Coronary artery (tissue), 2 donors: ENCODE measurements around the gene BSG.

ENCODE experiments used
- DNase-seq: peaks from one replicate; pipeline ENCODE4 v3.0.0-alpha.2; 2017; ENCODE audit warnings: low spot score
- H3K27ac ChIP-seq, 2 donors: fragments of 200-600 bp; sonication (generic); one replicate each; pipeline ENCODE4 v1.5.1; 2016 to 2019
- H3K4me3 ChIP-seq: fragments of 200-600 bp; sonication (generic); 2 replicates; pipeline ENCODE4 v1.5.1; 2016; ENCODE audit warnings: mild to moderate bottlenecking, moderate library complexity
- TF ChIP-seq, protein P1 (sequence below): fragments of 200-600 bp; sonication (generic); IDR thresholded peaks from one replicate; pipeline ENCODE4 v1.5.1; 2019; ENCODE audit warnings: antibody characterized with exemption

BSG gene

DNA sequence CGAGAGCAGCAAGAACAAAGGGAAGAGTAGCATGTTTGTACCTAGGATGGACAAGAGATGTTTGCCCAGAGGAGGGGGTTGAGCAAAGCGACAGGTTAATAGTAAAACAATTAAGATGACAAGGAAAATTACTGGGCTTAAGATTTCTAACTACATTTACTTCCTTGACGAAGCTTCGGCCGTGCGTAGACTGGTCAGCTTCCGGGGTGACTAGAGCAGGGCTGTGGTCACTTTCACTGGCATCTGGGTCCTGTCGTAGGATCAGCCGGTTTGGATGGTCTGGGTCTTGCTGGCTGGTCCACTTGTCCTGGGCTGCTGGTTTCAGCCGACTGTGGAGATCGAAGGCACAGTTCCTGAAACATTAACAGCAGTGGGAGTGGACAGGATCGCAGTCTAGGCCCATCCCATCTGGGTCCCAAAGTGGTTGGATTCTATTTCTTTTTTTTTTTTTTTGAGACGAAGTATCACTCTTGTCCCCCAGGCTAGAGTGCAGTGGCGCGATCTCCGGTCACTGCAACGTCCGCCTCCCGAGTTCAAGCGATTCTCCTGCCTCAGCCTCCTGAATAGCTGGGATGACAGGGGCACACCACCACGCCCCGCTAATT, 5.0 kb upstream of the BSG start:
- TF ChIP-seq, protein P1, sequence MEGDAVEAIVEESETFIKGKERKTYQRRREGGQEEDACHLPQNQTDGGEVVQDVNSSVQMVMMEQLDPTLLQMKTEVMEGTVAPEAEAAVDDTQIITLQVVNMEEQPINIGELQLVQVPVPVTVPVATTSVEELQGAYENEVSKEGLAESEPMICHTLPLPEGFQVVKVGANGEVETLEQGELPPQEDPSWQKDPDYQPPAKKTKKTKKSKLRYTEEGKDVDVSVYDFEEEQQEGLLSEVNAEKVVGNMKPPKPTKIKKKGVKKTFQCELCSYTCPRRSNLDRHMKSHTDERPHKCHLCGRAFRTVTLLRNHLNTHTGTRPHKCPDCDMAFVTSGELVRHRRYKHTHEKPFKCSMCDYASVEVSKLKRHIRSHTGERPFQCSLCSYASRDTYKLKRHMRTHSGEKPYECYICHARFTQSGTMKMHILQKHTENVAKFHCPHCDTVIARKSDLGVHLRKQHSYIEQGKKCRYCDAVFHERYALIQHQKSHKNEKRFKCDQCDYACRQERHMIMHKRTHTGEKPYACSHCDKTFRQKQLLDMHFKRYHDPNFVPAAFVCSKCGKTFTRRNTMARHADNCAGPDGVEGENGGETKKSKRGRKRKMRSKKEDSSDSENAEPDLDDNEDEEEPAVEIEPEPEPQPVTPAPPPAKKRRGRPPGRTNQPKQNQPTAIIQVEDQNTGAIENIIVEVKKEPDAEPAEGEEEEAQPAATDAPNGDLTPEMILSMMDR, result no peak
- no peak overlapping the region for H3K4me3 ChIP-seq
- no peak overlapping the region for H3K27ac ChIP-seq
- no peak for DNase-seq

DNA sequence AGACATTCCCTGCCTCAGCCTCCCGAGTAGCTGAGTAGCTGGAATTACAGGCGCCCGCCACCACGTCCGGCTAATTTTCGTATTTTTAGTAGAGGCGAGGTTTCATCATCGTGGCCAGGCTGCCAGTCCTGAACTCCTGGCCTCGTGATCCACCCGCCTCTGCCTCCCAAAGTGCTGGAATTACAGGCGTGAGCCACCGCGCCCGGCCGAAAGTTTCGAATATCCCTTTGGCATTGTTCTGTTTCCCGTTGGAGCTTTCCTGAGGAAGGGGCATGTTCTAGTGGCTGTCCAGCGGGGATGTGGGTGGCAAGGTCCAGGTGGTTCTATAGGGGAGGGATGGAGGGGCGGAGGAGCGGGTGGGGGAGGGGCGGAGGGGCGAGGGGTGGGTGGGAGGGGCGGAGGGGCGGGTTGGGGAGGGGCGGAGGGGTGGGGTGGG, 2.1 kb upstream of the BSG start:
- H3K4me3 ChIP-seq, result no peak overlapping the region
- TF ChIP-seq, protein P1, result no peak
- no peak for DNase-seq
- no peak overlapping the region for H3K27ac ChIP-seq

DNA sequence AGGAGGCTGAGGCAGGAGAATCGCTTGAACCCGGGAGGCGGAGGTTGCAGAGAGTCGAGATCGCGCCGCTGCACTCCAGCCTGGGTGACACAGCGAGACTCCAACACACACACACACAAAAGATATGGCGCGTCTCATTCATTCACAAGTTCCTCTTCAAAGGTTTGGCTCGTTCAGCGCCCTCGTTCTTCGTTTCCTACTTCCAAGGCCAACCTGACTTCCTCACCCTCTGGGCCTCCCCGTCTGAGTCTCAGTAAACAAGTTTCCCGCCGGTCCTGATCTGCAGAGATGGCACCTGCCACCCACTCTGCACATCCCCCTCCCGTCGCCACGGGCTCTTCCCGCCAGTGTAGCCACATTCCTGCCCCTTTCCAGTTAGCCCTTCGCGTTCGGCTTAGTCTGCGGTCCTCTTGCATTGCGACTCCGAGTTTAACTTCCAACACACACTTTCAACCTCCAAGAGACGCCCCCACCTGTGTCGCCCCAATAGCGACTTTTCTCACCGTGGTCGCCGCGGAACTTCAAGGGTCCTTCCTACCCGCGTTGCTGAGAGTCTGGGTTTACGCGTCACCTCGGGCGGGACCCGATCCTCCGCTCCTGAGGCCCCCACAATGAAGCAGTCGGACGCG, 1.3 kb upstream of the BSG start:
- H3K27ac ChIP-seq, result peak overlapping the region in 1 of 2 donors; percentile 82
- peak overlapping the region; percentile 83 for H3K4me3 ChIP-seq
- TF ChIP-seq, protein P1, result no peak
- DNase-seq, result no peak

DNA sequence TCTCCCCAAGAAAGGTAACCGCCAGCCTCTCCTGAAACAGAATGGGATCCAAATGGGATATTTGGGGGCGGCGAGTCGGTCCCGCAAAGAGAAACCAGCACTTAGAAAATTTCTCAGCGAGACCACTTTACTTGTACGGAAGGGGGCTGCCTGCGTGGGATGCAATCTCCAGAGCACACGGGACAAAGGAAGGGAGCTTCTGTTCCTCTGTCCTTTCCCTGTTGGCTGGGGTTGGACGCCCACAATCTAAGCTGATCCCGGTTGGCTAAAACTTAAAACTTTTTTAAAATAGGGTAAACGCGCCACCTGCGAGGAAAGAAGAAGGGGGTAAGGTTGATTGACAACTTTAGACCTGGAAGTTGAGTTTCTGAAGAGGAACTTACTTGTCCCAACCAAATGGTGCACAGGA, 826 bp upstream of the BSG start:
- H3K4me3 ChIP-seq, result peak overlapping the region; percentile 83
- TF ChIP-seq, protein P1, result no peak
- DNase-seq, result no peak
- H3K27ac ChIP-seq, result peak overlapping the region; percentile 54 to 82

DNA sequence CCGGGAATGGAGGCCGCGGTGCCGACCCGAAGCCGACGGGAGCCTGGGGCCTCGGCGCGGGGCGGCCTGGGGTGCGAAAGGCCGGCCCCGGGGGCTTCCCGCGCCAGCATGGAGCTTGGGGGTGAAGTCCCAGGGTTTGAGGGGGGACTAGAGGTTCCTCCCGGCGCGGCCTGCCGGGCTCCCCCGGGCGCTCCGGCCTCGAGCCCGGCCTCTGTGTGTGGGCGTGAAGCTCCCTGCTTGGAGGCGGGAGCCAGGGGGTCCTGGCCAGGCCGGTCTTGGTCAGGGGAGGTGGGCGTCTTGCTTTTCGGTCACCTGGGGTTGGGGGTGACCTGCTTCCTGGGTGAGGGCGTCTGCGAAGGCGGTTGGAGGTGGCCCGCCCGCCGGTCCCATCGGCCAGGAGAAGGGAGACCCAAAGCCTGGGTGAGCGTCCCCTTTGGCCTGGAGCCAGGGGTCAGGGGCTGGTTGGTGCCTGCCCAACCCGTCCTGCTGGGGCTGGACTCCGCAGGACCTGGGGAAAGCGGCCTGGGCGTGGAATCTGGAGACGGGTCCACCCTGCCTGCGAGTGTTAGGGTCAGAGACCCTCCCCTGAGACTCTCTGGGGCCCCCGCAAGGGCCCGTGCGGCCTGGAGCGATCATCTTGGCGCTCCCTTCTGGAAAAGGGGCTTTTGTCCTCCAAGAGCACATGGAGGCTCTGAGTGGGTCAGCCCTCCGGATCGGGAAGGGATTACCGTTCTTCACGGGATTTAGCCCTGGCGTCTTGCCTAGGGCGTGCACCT, 535 bp downstream of the BSG start:
- H3K4me3 ChIP-seq, result peak overlapping the region; percentile 83
- H3K27ac ChIP-seq, result peak overlapping the region; percentile 82 to 84
- TF ChIP-seq, protein P1, result no peak
- DNase-seq, result no peak

DNA sequence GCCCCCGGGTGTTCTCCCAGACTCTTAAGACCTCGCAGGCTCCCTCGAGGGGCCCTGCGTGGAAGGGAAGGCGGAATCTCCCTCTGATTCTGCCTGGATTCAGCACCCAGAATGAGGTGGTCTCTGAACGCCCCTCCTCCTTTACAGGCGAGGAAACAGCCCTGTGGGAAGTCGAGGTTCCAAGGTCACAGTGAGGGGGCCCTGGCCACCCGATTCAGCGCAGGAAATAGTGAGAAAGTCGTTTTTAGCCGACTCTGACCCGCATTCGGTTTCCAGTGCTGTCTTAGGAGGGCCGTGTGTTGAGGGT, 1.1 kb downstream of the BSG start:
- DNase-seq, result no peak
- TF ChIP-seq, protein P1, result no peak
- H3K27ac ChIP-seq, result no peak overlapping the region
- H3K4me3 ChIP-seq, result peak overlapping the region; percentile 83
